ENCODE data around the gene CCDC92B. TPM values are rescaled to one million over a fixed set of nuclear protein-coding genes. Genes with fewer than 3 reads are reported as not detected.

CCDC92B gene
- total RNA-seq, 1 donor from 2014 or later = not detected

DNA sequence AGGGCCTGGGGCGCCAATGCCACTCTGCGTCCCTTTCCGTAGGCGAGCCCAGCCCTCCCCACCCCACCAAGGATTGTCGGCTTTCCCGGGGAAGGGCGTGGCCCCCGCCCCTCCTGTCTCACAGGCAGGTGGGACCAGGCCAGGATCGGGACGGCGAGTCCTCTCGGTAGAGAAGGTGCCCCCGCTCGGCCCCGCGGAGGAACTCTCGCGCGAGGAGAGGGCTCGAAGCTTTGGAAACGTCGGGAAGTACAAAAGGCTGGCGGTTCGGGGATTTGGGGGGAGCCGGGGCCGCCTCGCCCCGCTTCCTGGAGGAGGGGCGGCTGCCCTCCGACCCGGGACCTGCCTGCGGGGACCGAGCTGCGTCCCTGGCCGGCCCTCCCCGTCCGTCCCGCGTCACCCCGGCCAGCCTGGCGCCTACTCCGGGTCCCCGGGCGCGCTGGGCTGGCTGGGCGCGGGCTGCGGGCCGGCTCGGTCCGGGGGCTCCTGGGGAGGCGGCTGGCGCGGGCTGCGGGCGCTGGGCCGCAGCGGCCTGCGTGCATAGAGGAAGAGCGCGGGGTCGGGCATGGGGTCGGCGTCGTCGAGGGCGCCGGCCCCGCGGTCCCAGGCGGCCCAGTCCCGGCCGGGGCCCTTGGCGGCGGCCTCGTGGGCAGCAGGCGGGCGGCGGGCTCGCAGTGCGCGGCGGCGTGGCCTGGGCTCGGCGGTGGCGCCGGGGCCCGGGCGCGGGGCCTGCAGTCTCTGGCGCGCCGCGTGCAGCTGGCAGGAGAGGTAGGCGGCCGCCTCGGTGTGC is 25.3 kb downstream of the CCDC92B start:
- TF ChIP-seq CTCF (IDR thresholded peaks at IDR 0.05; ENCODE audit: insufficient read depth, low read length, severe bottlenecking) = no peak
- DNase-seq (ENCODE audit: low read depth) = no peak
- Histone ChIP-seq H3K4me3 (ENCODE audit: low read depth, low read length) (peak overlapping the region; percentile 28), H3K27me3 (ENCODE audit: control insufficient read depth, insufficient read depth, low read length) (no peaks in the 10 kb centered on the region), H3K36me3 (ENCODE audit: control insufficient read depth, insufficient read depth, low read length) (no peaks in the 10 kb centered on the region)
- no peak for FAIRE-seq

GRCh38 chr17:2723505-2723996 is 25.9 kb downstream of the CCDC92B start:
- DNase-seq (ENCODE audit: low read depth) (no peak), FAIRE-seq (no peak)
- Histone ChIP-seq H3K36me3 (ENCODE audit: control insufficient read depth, insufficient read depth, low read length) (no peaks in the 10 kb centered on the region), H3K27me3 (ENCODE audit: control insufficient read depth, insufficient read depth, low read length) (no peaks in the 10 kb centered on the region), H3K4me3 (ENCODE audit: low read depth, low read length) (no peak overlapping the region)
- no peak for TF ChIP-seq CTCF (IDR thresholded peaks at IDR 0.05; ENCODE audit: insufficient read depth, low read length, severe bottlenecking)

DNA sequence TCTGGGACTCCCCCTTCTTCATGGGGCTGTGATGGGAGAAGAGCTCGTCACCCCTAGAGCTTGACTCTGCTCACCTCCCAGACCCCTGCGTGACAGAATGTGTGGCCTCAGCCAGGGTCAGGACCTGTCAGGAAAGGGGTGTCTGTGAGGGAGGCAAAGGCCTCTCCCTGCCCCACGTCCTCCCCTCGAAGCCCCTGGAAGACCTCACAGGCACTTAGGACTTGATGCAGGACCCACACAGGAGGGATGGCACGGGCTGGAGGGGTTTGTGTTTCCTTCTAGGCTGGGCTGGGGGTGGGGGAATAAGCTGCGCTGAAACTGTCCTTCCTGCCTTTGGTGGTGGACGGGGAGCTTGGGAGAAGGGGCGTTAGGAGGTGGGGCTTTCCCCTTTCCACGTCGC is 26.8 kb downstream of the CCDC92B start:
- DNase-seq (ENCODE audit: low read depth) (no peak), FAIRE-seq (no peak)
- TF ChIP-seq CTCF (IDR thresholded peaks at IDR 0.05; ENCODE audit: insufficient read depth, low read length, severe bottlenecking) = no peak
- H3K4me3 ChIP-seq (ENCODE audit: low read depth, low read length) = no peak overlapping the region
- no peaks in the 10 kb centered on the region for H3K27me3 ChIP-seq (ENCODE audit: control insufficient read depth, insufficient read depth, low read length)
- H3K36me3 ChIP-seq (ENCODE audit: control insufficient read depth, insufficient read depth, low read length) = no peaks in the 10 kb centered on the region

DNA sequence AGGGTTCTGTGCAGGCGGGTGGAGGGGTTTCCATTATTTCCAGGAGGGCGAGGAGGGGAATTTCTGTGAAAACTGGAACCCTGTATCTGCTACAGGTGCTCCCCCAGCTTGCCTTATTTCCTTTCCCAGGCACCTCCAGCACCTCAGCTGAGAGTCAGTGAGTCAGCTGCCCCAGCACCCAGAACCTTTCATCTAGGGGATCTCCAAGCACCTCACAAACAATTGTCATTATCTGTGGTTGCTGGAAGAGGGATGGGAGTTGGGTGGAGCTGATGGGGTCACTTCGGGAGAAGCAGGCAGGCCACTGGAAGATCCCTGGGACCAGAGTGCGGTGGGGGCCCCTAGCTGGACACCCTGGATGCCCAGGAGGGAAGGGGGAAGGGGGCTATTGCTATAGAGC is 27.8 kb downstream of the CCDC92B start:
- DNase-seq (ENCODE audit: low read depth) (no peak), FAIRE-seq (no peak)
- H3K27me3 ChIP-seq (ENCODE audit: control insufficient read depth, insufficient read depth, low read length) = no peaks in the 10 kb centered on the region
- H3K4me3 ChIP-seq (ENCODE audit: low read depth, low read length) = no peak overlapping the region
- H3K36me3 ChIP-seq (ENCODE audit: control insufficient read depth, insufficient read depth, low read length) = no peaks in the 10 kb centered on the region
- TF ChIP-seq CTCF (IDR thresholded peaks at IDR 0.05; ENCODE audit: insufficient read depth, low read length, severe bottlenecking) = no peak

DNA sequence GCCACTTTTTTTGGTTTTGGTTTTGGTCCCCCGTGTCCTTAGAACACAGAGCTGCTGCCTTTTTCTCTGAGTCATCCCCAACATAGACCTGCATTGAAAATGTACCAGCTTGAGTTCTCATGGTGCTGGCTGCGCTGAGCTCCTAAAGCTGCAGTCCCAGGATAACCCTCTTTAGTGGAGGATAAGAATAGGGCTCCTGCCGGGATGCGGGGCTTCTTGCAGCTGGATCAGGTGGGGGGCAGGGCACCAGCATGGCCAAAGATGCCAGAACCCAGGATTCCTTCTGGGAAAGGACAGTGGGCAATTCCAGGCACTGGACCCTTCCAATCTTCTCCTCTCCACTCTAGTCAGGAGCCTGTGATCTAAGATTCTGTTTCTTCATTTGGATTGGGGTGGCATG is 29.6 kb downstream of the CCDC92B start:
- Histone ChIP-seq H3K4me3 (ENCODE audit: low read depth, low read length) (no peak overlapping the region), H3K36me3 (ENCODE audit: control insufficient read depth, insufficient read depth, low read length) (no peaks in the 10 kb centered on the region), H3K27me3 (ENCODE audit: control insufficient read depth, insufficient read depth, low read length) (no peaks in the 10 kb centered on the region)
- TF ChIP-seq CTCF (IDR thresholded peaks at IDR 0.05; ENCODE audit: insufficient read depth, low read length, severe bottlenecking) = no peak
- DNase-seq (ENCODE audit: low read depth) = no peak
- peak; percentile 18 for FAIRE-seq

Measured in bronchial epithelial cell (primary cell).